HG03439 (cell line): Measurements from ENCODE around the gene SLC1A7.

ENCODE experiments used
- ATAC-seq: cut with Tn5 transposase; IDR thresholded peaks from one replicate; pipeline ENCODE4 v1.9.1; 2021; ENCODE audit warnings: mild to moderate bottlenecking, moderate library complexity; ENCODE audit not compliant: unreplicated experiment

SLC1A7 gene

GRCh38 chr1:53078333-53079101 lies 63.9 kb downstream of the SLC1A7 start:
- no peak for ATAC-seq

GRCh38 chr1:53077599-53077965 lies 64.9 kb downstream of the SLC1A7 start:
- ATAC-seq, result no peak

GRCh38 chr1:53076721-53077598 lies 65.5 kb downstream of the SLC1A7 start:
- ATAC-seq, result no peak

GRCh38 chr1:53076165-53076564 lies 66.3 kb downstream of the SLC1A7 start:
- no peak for ATAC-seq

- no peak for ATAC-seq
These were observed 66.7 kb downstream of the SLC1A7 start for GRCh38 chr1:53075761-53076163.

- no peak for ATAC-seq
These were observed 67.2 kb downstream of the SLC1A7 start for GRCh38 chr1:53075206-53075605.

- ATAC-seq, result no peak
These were observed 67.9 kb downstream of the SLC1A7 start for GRCh38 chr1:53074313-53075154.

GRCh38 chr1:53073868-53074311 lies 68.5 kb downstream of the SLC1A7 start:
- ATAC-seq, result no peak

GRCh38 chr1:53073287-53073686 lies 69.2 kb downstream of the SLC1A7 start:
- no peak for ATAC-seq

GRCh38 chr1:53071915-53072314 lies 70.5 kb downstream of the SLC1A7 start:
- no peak for ATAC-seq

GRCh38 chr1:53071167-53071865 lies 71.1 kb downstream of the SLC1A7 start:
- no peak for ATAC-seq

- no peak for ATAC-seq
These were observed 71.8 kb downstream of the SLC1A7 start for GRCh38 chr1:53070621-53071020.

- no peak for ATAC-seq
These were observed 72.6 kb downstream of the SLC1A7 start for GRCh38 chr1:53069663-53070327.

- no peak for ATAC-seq
These were observed 73.2 kb downstream of the SLC1A7 start for GRCh38 chr1:53069265-53069662.

GRCh38 chr1:53068314-53069099 lies 73.9 kb downstream of the SLC1A7 start:
- ATAC-seq, result no peak

- no peak for ATAC-seq
These were observed 74.6 kb downstream of the SLC1A7 start for GRCh38 chr1:53067886-53068285.

GRCh38 chr1:53066891-53067738 lies 75.3 kb downstream of the SLC1A7 start:
- ATAC-seq, result no peak

GRCh38 chr1:53066488-53066887 lies 76.0 kb downstream of the SLC1A7 start:
- no peak for ATAC-seq
